D721Med (cell line): Measurements from ENCODE around the gene CFAP92.

Experiments
- DNase-seq: peaks from one replicate; pipeline ENCODE4 v3.0.0; 2011; ENCODE audit warnings: low spot score; ENCODE audit not compliant: insufficient read length
- FAIRE-seq: peaks from 2 replicates; lab custom pipeline; 2011; peaks lifted over from hg19 to GRCh38; lab: Jason Lieb, UNC
- TF ChIP-seq, protein P1 (sequence below): IDR thresholded peaks from 2 replicates; pipeline ENCODE4 v1.5.1; 2012; ENCODE audit warnings: mild to moderate bottlenecking, control low read depth; ENCODE audit not compliant: insufficient read depth; ENCODE audit errors: missing control alignments

Gene CFAP92

DNA sequence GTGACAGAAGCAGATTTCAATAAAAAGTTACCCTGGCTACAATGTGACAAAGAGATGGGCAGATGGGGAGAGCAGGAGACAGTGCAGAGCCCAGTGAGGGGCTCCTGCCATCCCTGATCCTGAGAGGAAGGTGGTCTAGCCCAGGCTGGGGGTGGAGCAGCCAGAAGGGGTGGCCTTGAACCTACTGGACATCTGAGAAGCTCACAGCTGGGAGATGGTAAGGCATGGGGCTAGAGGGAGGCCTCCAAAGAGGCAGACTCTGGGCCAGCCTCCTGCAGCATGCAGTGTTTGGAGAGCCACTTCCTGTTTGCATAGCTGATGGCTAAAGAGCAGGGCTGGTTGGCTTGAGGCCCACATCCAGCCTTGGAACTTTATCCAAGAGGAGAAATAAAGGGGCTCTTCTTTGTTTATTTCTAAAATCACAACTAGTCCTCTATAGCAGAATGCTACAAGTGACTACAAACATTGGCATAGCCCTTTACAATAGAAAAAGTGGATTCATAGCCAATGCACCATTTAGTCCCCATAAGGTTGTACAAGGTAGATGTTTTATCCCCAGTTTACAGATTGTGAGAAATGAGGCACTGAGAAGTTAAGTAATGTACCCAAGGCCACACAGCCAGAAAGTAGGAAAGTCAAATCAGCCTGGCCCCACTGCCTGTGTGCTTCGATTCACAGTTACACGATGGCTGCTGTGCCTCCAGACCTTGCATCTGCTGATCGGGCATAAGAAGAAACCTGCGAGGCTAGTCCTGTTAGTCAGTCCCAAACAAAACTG, 11.8 kb upstream of the CFAP92 start:
- FAIRE-seq (no peak), DNase-seq (no peak)
- TF ChIP-seq, protein P1, sequence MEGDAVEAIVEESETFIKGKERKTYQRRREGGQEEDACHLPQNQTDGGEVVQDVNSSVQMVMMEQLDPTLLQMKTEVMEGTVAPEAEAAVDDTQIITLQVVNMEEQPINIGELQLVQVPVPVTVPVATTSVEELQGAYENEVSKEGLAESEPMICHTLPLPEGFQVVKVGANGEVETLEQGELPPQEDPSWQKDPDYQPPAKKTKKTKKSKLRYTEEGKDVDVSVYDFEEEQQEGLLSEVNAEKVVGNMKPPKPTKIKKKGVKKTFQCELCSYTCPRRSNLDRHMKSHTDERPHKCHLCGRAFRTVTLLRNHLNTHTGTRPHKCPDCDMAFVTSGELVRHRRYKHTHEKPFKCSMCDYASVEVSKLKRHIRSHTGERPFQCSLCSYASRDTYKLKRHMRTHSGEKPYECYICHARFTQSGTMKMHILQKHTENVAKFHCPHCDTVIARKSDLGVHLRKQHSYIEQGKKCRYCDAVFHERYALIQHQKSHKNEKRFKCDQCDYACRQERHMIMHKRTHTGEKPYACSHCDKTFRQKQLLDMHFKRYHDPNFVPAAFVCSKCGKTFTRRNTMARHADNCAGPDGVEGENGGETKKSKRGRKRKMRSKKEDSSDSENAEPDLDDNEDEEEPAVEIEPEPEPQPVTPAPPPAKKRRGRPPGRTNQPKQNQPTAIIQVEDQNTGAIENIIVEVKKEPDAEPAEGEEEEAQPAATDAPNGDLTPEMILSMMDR, result no peak

GRCh38 chr3:129004639-129005295, 10.9 kb upstream of the CFAP92 start:
- TF ChIP-seq, protein P1, result no peak
- DNase-seq, result no peak
- FAIRE-seq, result no peak

DNA sequence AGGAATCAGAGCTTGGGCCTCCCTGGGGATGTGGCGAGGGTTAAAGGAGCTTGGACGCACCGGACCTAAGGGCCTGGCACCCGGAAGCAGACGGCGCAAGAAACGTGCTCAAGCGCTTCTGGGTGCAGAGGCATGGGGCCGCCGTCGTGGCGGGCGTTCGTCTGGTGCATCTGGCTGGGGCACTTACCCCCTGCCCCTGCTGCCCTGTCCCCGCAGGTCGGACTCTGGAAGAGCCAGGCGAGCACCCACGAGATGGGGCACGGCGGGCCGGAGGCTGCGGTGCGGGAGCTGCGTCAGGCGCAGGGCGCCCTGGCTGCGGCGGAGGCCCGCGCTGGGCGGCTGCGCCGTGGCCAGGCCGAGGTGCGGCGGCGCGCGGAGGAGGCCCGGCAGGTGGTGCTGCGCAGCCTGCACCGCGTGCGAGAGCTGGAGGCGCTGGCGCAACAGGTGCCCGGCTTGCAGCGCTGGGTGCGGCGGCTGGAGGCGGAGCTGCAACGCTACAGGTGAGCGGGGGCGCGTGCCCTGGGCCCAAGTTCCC, 9.8 kb upstream of the CFAP92 start:
- TF ChIP-seq, protein P1, result no peak
- FAIRE-seq, result no peak
- no peak for DNase-seq

GRCh38 chr3:129002573-129003569, 9.0 kb upstream of the CFAP92 start:
- TF ChIP-seq, protein P1, result no peak
- no peak for DNase-seq
- no peak for FAIRE-seq

- TF ChIP-seq, protein P1, result no peak
- DNase-seq (no peak), FAIRE-seq (no peak)
Observed at GRCh38 chr3:129001806-129002572, 8.1 kb upstream of the CFAP92 start.
